A549 treated with CpdA at 1 μM for 4 hours (cell line): Measurements from ENCODE around the gene TADA2A. TPM values are rescaled to one million over a fixed set of nuclear protein-coding genes. Genes with fewer than 3 reads are reported as not detected.

Experiments used
- total RNA-seq: library from RNA; stranded (reverse); fragments of 200-300 nt; extraction: Qiagen RNA extraction; gene quantifications from 5 replicates; pipeline ENCODE4 v1.2.3, GENCODE V29; 2022; ENCODE audit warnings: low read depth

The TADA2A gene, protein sequence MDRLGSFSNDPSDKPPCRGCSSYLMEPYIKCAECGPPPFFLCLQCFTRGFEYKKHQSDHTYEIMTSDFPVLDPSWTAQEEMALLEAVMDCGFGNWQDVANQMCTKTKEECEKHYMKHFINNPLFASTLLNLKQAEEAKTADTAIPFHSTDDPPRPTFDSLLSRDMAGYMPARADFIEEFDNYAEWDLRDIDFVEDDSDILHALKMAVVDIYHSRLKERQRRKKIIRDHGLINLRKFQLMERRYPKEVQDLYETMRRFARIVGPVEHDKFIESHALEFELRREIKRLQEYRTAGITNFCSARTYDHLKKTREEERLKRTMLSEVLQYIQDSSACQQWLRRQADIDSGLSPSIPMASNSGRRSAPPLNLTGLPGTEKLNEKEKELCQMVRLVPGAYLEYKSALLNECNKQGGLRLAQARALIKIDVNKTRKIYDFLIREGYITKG
- 11.5 to 14.2 TPM (median 11.9 TPM) in 5 replicates for total RNA-seq

DNA sequence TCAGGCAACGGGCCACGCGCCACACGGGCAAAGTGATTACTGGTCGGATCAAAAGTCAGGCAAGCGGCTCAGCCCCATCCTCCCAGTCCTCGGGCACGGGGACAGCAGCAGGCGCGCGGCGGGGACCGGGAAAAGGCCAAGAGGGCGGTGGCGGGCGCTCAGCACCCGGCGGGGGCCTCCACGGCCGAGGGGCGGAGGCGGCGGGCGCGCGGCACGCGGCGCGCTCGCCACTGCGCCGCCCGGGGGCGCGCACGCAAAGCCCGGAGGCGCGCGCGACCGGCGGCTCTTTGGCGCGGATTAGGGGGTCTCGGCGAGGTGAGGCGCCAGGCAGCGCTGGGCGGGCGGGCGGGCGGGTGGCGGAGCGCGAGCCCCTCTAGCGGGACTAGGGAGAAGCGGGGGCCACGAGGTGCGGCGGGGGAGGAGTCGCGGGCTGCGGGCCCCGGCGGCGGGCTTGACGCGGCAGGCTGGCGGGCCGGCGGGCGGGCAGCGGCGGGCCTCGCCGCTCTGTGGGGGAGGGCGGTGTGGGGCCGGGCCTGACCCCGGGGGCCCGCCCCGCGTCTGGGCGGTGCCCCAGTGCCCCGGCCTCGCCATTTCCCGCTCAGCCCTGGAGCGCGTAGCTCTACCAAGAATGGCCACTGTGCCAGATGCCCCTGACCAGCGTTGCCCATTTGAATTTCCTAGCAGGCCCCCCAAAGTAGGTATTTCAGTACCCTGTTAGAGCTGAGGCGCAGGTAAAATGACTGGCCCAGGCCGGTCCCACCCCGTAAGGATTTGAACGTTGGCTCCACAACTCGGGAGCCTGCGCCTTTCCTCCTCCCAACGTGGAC is at the start of gene TADA2A, which contains the start of gene ACACA:
TADA2A (plus strand) TSS at position 252 of the 827 bp plus-strand sequence. CDS start 4,480 bp downstream, outside the sequence.
ACACA (minus strand) TSS at position 202 of the 827 bp plus-strand sequence. CDS start 537 bp downstream, outside the sequence.

DNA sequence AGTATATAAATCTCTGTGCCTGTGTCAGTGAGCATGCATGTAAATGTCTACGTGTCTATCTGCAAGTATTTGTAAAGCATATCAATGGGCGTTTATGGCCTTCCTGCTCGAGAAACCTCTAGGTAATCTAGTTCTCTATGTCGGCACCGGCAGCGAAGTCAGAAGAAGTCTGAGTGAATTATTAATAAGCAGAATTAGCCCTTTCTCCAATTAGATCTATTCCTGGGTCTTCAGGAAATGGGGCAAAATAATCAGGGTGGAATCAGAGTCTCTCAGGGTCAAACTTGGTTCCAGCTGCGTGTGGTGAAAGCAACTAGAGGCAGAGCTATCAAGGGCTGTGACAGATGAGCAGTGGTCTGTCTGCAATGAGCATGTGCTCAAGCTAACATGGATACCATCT is 31.0 kb upstream of the TADA2A start, which contains the start of gene C17orf78:
C17orf78 (plus strand) TSS at position 280 of the 400 bp plus-strand sequence; CDS start at position 388, 108 bp downstream.

DNA sequence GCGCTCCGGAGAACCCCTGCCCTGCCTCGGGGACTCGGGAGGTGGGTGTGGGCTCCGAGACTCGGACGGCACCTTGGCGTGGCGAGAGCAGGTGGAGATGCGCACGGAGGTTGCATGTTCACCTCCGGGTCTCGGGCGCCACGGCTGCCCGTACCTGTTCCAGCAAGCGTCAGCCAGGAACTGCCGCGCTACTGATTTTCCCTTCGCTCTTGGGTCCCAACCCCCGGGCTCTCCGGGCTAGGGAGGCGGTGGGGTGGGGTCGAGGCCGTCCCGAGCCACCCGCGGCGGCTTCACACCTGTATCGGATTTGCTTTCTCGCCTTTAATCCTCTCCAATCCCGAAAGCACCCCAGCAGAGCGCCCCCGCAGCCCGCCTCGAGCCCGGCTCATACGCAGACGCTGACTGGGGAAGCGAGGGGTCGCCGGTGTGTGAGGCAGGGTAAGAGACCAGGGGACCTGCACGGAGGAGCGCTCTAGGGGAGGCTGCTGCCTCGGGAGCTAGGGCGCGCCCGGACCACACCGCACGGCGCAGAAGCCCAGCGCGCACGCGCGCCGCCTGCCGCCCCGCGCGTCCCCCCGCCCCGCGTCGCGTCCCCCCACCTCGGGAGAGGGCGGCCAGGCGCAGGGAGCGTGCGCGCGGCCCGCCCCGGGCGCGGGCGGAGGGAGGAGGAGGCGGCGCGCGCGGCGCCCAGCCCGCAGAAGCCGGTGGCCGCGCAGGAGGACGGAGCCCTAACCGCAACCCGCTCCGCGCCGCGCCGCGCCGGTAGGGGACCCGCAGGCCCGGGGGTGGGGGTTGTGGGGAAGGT is 82.7 kb downstream of the TADA2A start, which contains the start of gene DUSP14:
DUSP14 (plus strand) TSS at position 695 of the 805 bp plus-strand sequence. CDS start 22,382 bp downstream, outside the sequence.

Other genes starting within 250 kb of the TADA2A start
- gene C17orf78, start 30.9 kb upstream of the TADA2A start, total RNA-seq = not detected in 5 replicates
- gene ACACA, start 50 bp upstream of the TADA2A start, total RNA-seq = 50.1 to 57.8 TPM (median 51.7 TPM) in 5 replicates
- 43.1 to 56.1 TPM (median 48.2 TPM) in 5 replicates for gene DUSP14, start 83.0 kb downstream of the TADA2A start, total RNA-seq
- gene SYNRG, start 202.5 kb downstream of the TADA2A start, total RNA-seq = 11.8 to 15.3 TPM (median 14.2 TPM) in 5 replicates
- gene DDX52, start 236.6 kb downstream of the TADA2A start, total RNA-seq = 29.3 to 35.8 TPM (median 30.9 TPM) in 5 replicates